ENCODE results near the gene CLCN1.

Gene CLCN1

DNA sequence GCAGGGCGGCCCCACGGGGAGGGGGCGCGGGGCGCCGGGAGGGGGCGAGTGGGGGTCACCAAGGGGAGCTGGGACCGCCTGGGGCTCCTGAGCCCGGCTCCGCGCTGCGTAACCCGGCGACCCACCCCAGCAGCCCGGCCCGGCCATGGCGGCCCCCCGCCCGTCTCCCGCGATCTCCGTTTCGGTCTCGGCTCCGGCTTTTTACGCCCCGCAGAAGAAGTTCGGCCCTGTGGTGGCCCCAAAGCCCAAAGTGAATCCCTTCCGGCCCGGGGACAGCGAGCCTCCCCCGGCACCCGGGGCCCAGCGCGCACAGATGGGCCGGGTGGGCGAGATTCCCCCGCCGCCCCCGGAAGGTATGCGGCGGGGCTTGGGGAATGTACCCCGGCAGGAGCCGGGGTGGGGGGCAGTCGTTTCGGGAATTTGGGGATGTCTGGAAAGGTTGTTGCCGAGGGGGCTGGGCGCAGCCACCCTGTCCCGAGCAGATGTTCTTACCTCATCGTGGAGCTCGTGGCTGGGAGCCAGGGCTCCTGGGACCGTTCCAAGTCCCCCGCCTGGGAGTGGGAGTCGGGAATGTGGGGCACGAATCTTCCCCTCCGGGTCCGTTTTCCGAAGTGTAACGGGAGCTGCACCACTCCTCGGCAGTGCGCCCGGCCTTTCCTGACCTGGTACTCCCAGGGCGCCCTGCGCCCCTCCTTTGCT lies 65.7 kb downstream of the CLCN1 start:
- CTCF ChIA-PET: interaction anchor here (0.9 kb wide), 1 partner anchor 11 kb away, joined by 4 read pairs; no protein-coding TSS in a partner anchor

DNA sequence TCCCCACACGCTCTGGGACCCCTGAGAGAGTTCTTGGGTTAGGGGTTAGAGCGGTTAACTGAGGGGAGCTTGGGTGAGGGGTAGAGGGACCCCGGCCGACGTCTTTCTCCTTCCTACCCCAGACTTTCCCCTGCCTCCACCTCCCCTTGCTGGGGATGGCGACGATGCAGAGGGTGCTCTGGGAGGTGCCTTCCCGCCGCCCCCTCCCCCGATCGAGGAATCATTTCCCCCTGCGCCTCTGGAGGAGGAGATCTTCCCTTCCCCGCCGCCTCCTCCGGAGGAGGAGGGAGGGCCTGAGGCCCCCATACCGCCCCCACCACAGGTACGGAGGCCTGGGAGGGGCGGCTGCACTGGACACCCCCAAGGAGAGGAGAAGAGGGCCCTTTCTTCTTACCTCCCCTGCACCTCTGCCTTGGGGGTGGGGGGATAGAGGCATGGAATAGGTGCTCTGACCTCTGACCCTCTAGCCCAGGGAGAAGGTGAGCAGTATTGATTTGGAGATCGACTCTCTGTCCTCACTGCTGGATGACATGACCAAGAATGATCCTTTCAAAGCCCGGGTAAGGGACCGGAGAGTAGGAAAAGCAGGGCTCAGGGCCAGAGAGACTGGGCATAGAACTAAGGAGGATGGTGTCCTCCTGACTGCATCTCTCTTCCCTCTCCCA lies 66.3 kb downstream of the CLCN1 start:
- TF ChIP-seq, protein P1, sequence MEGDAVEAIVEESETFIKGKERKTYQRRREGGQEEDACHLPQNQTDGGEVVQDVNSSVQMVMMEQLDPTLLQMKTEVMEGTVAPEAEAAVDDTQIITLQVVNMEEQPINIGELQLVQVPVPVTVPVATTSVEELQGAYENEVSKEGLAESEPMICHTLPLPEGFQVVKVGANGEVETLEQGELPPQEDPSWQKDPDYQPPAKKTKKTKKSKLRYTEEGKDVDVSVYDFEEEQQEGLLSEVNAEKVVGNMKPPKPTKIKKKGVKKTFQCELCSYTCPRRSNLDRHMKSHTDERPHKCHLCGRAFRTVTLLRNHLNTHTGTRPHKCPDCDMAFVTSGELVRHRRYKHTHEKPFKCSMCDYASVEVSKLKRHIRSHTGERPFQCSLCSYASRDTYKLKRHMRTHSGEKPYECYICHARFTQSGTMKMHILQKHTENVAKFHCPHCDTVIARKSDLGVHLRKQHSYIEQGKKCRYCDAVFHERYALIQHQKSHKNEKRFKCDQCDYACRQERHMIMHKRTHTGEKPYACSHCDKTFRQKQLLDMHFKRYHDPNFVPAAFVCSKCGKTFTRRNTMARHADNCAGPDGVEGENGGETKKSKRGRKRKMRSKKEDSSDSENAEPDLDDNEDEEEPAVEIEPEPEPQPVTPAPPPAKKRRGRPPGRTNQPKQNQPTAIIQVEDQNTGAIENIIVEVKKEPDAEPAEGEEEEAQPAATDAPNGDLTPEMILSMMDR (conservative IDR thresholded peaks at IDR 0.05; ENCODE audit: low read depth): no peak
- no peak for DNase-seq (ENCODE audit: low spot score)
- CTCF ChIA-PET: interaction anchor here (0.9 kb wide), 1 partner anchor 10 kb away, joined by 4 read pairs; no protein-coding TSS in a partner anchor
- POLR2A ChIA-PET (ENCODE audit: low non-redundant PET): interaction anchor here (0.6 kb wide), 1 partner anchor 33 kb away, joined by 6 read pairs; no protein-coding TSS in a partner anchor
- peak overlapping the region; percentile 95 for H3K27ac ChIP-seq

More for the DNA sequence above, 65.7 kb downstream of the CLCN1 start:
- TF ChIP-seq, protein P1 (conservative IDR thresholded peaks at IDR 0.05; ENCODE audit: low read depth): no peak
- peak; percentile 54 for DNase-seq (ENCODE audit: low spot score)
- H3K27ac ChIP-seq: peak overlapping the region; percentile 95
- POLR2A ChIA-PET (ENCODE audit: low non-redundant PET): interaction anchor here (0.6 kb wide), 1 partner anchor 33 kb away, joined by 6 read pairs; no protein-coding TSS in a partner anchor

DNA sequence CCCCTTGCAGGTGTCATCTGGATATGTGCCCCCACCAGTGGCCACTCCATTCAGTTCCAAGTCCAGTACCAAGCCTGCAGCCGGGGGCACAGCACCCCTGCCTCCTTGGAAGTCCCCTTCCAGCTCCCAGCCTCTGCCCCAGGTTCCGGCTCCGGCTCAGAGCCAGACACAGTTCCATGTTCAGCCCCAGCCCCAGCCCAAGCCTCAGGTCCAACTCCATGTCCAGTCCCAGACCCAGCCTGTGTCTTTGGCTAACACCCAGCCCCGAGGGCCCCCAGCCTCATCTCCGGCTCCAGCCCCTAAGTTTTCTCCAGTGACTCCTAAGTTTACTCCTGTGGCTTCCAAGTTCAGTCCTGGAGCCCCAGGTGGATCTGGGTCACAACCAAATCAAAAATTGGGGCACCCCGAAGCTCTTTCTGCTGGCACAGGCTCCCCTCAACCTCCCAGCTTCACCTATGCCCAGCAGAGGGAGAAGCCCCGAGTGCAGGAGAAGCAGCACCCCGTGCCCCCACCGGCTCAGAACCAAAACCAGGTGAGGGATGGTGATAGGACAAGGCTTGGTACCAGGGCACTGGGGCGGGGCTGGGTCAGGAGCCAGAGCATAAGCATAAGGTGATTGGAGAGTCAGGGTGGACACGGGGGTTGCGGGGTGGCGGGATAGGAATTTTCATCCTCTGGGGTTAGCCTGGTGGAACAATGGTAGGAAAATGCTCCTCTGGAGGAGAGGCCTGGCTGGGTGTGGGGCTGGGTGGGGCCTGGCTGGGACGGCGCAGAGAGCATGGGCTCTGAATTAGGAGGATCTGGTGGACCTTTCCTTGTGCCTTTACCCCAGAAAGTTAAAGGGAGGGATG lies 67.1 kb downstream of the CLCN1 start:
- POLR2A ChIA-PET (ENCODE audit: low non-redundant PET): no interaction called here
- CTCF ChIA-PET: no interaction called here
- TF ChIP-seq, protein P1 (conservative IDR thresholded peaks at IDR 0.05; ENCODE audit: low read depth): no peak
- DNase-seq (ENCODE audit: low spot score): no peak
- peak overlapping the region; percentile 95 for H3K27ac ChIP-seq

DNA sequence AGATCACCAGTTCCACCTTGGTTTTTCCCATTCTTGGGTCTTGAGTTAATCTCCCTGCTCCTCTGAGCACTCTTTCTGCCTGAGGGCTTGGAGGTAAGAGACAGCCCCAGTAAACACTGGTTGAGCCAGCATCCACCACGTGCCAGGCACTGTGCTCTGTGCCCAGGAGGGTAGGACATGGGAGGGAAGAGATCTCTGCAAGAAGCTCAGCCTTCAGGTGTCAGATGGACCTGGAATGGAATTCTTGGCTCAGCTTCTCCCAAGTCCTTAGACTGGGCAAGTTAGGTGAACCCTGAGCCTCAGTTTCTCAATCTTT lies 67.7 kb downstream of the CLCN1 start:
- CTCF ChIA-PET: no interaction called here
- DNase-seq (ENCODE audit: low spot score): no peak
- peak overlapping the region; percentile 95 for H3K27ac ChIP-seq
- POLR2A ChIA-PET (ENCODE audit: low non-redundant PET): no interaction called here
- TF ChIP-seq, protein P1 (conservative IDR thresholded peaks at IDR 0.05; ENCODE audit: low read depth): no peak

DNA sequence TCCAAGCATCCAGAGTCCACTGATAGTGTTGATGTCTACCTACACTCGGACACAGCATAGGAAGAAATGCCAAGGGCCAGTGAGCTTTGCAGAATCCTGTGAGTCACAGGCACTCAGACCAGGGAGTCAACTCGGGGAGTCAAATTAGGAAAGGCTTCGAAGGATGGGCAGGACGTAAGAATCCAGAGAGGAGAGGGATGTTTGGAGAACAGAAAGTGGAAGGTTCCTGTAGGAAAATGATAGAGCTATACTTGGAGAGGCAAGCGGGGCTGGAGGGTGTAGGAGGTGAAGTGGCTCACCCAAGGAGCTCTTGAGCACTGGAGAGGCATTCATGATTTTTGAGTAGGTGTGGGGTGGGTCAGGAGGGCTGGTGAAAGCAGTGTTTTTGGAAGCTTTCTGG lies 68.2 kb downstream of the CLCN1 start:
- H3K27ac ChIP-seq: peak overlapping the region; percentile 95
- TF ChIP-seq, protein P1 (conservative IDR thresholded peaks at IDR 0.05; ENCODE audit: low read depth): no peak
- ChIA-PET POLR2A (ENCODE audit: low non-redundant PET) (no interaction called here), CTCF (no interaction called here)
- DNase-seq (ENCODE audit: low spot score): no peak

All from RWPE1 (cell line).